ENCODE measurements around the gene PAX8.

PAX8 gene

GRCh38 chr2:113182471-113183260 is 96.1 kb downstream of the PAX8 start:
- no peak for DNase-seq (ENCODE audit: low read depth)

- DNase-seq (ENCODE audit: low read depth), result no peak
These were observed 97.3 kb downstream of the PAX8 start for GRCh38 chr2:113181258-113182051.

- DNase-seq (ENCODE audit: low read depth), result no peak
These were observed 98.4 kb downstream of the PAX8 start for GRCh38 chr2:113180131-113180946.

- no peak for DNase-seq (ENCODE audit: low read depth)
These were observed 99.2 kb downstream of the PAX8 start for GRCh38 chr2:113179446-113180045.

GRCh38 chr2:113178891-113179290 is 99.8 kb downstream of the PAX8 start:
- no peak for DNase-seq (ENCODE audit: low read depth)

- DNase-seq (ENCODE audit: low read depth), result no peak
These were observed 100.5 kb downstream of the PAX8 start for GRCh38 chr2:113178069-113178746.

- DNase-seq (ENCODE audit: low read depth), result no peak
These were observed 101.9 kb downstream of the PAX8 start for GRCh38 chr2:113176696-113177355.

- DNase-seq (ENCODE audit: low read depth), result no peak
These were observed 102.7 kb downstream of the PAX8 start for GRCh38 chr2:113175736-113176695.

- no peak for DNase-seq (ENCODE audit: low read depth)
These were observed 103.6 kb downstream of the PAX8 start for GRCh38 chr2:113175042-113175628.

GRCh38 chr2:113174376-113174750 is 104.4 kb downstream of the PAX8 start:
- no peak for DNase-seq (ENCODE audit: low read depth)

- DNase-seq (ENCODE audit: low read depth), result no peak
These were observed 105.0 kb downstream of the PAX8 start, which contains the start of gene PSD4 for GRCh38 chr2:113173542-113174375. Gene PSD4 (plus strand): TSS chr2:113173971. CDS start chr2:113182457, 8,486 bp downstream.

GRCh38 chr2:113172721-113173541 is 105.8 kb downstream of the PAX8 start:
- DNase-seq (ENCODE audit: low read depth), result no peak

GRCh38 chr2:113171334-113172075 is 107.2 kb downstream of the PAX8 start:
- DNase-seq (ENCODE audit: low read depth), result no peak

- DNase-seq (ENCODE audit: low read depth), result no peak
These were observed 109.1 kb downstream of the PAX8 start for GRCh38 chr2:113169586-113169985.

- DNase-seq (ENCODE audit: low read depth), result no peak
These were observed 109.7 kb downstream of the PAX8 start for GRCh38 chr2:113169002-113169530.

GRCh38 chr2:113167962-113168340 is 110.8 kb downstream of the PAX8 start:
- no peak for DNase-seq (ENCODE audit: low read depth)
